ENCODE measurements around the gene MOCOS. TPM values are rescaled to one million over a fixed set of nuclear protein-coding genes. Genes with fewer than 3 reads are reported as not detected.
A peak's percentile ranks its signal among the peaks of the same experiment; 100 is the strongest.

MOCOS gene
- total and polyA plus RNA-seq, 2 of the 8 experiments (the other 6 are each of a cell fraction or from before 2014, with no cell fraction given), result 4.7 to 5.8 TPM

DNA sequence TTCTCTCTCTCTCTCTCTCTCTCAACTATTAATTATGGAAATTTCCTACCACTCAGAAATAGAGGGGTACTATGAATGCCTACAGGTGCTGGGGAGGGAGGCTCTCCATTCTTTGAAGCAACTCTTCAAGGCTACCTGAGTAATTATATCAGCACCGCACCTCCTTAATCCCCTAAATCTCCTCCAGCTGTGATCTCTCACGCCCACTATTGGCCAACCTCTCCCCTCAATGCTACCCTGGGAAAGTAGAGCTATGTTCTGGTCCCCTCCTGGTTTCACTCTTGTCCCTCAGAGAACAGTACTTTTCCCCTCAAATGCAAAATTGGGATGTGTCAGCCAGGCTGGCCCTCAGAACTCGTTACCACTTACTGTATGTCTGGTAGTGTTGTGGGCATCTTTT, 1.6 kb downstream of the MOCOS start:
- Histone ChIP-seq H3K27ac (ENCODE audit: low read depth, low read length) (no peak overlapping the region), H3K14ac (ENCODE audit: insufficient read length) (no peak overlapping the region), H3K56ac (replicated peaks; ENCODE audit: insufficient read length, low read depth, low read length) (no peak overlapping the region), H3K79me2 (ENCODE audit: control insufficient read depth in 1 of 2, insufficient read depth in 2 of 2, low read length in 2 of 2) (peaks cover 0 to 13% of the 10 kb centered on the region in 2 experiments; a peak in 1 of 4 replicates), H4K91ac (replicated peaks; ENCODE audit: insufficient read length, low read length) (no peak overlapping the region), H3K4me2 (ENCODE audit: insufficient read depth in 1 of 2, low read depth in 2 of 2, low read length in 2 of 2) (peak overlapping the region; percentile 24 to 75; a peak in 3 of 4 replicates), H4K8ac (ENCODE audit: extremely low read depth, insufficient read depth, low read length) (no peak overlapping the region), H2BK5ac (ENCODE audit: low read depth, low read length) (no peak overlapping the region), H3K23me2 (ENCODE audit: low read depth, low read length) (peaks cover 15% of the 10 kb centered on the region; the same call in 1 of the 2 replicates), H3K9me3 (ENCODE audit: insufficient read depth in 2 of 2, low read depth in 1 of 2, low read length in 1 of 2) (no peaks in the 10 kb centered on the region), H3K9ac (replicated peaks in 1 of 4; ENCODE audit: extremely low read depth in 1 of 4, low read depth in 3 of 4, low read length in 3 of 4) (no peak overlapping the region), H2BK12ac (ENCODE audit: low read depth, low read length) (no peak overlapping the region; the same call in 1 of the 2 replicates), H2BK20ac (ENCODE audit: low read length) (no peak overlapping the region), H3K27me3 (replicated peaks in 1 of 4; ENCODE audit: control insufficient read depth in 3 of 4, extremely low read depth in 1 of 4, insufficient read depth in 3 of 4, low read length in 3 of 4) (peaks cover 0 to 39% (median 27%) of the 10 kb centered on the region in 4 experiments; a peak in 6 of 7 replicates), H3K18ac (ENCODE audit: extremely low read depth, low read length) (no peak overlapping the region), H2AFZ (ENCODE audit: low read length) (no peak overlapping the region), H3K4me3 (ENCODE audit: extremely low read depth in 1 of 4, insufficient read depth in 2 of 4, low read depth in 3 of 4, low read length in 4 of 4) (peak overlapping the region in 1 of 4 experiments; percentile 75; a peak in 4 of 8 replicates), H4K5ac (ENCODE audit: insufficient read length, low read depth, low read length) (no peak overlapping the region), H3K36me3 (ENCODE audit: control insufficient read depth in 2 of 4, insufficient read depth in 4 of 4, low read length in 3 of 4) (no peaks in the 10 kb centered on the region), H2AK5ac (ENCODE audit: low read depth, low read length) (no peak overlapping the region), H3K23ac (ENCODE audit: insufficient read length) (no peak overlapping the region), H4K20me1 (replicated peaks in 1 of 2; ENCODE audit: control insufficient read depth in 1 of 2, insufficient read depth in 2 of 2, low read length in 2 of 2) (peaks cover 0 to 2% of the 10 kb centered on the region in 2 experiments), H3K4ac (replicated peaks; ENCODE audit: insufficient read length, low read depth, low read length) (no peak overlapping the region), H2BK120ac (replicated peaks; ENCODE audit: low read depth, low read length) (no peak overlapping the region), H2BK15ac (ENCODE audit: low read length) (no peak overlapping the region), H3K4me1 (replicated peaks in 1 of 4; ENCODE audit: control insufficient read depth in 3 of 4, insufficient read depth in 4 of 4, low read length in 3 of 4) (peaks cover 3 to 13% (median 8%) of the 10 kb centered on the region in 4 experiments), H3K79me1 (ENCODE audit: low read depth, low read length) (peaks cover 3% of the 10 kb centered on the region; the same call in 1 of the 2 replicates)
- TF ChIP-seq CEBPB (IDR thresholded peaks at IDR 0.05; ENCODE audit: low read depth, low read length), result peak; percentile 80
- no peak for TF ChIP-seq NANOG (IDR thresholded peaks at IDR 0.05; ENCODE audit: insufficient read depth, low read depth, low read length, poor library complexity, severe bottlenecking)
- peak in 1 of 2 experiments; percentile 24; a peak in 2 of 4 replicates for TF ChIP-seq RAD21 (IDR thresholded peaks at IDR 0.05 in 1 of 2, conservative IDR thresholded peaks at IDR 0.05 in 1 of 2; ENCODE audit: low read depth in 2 of 2, low read length in 2 of 2)
- TF ChIP-seq EGR1 (IDR thresholded peaks at IDR 0.05; ENCODE audit: borderline replicate concordance, low read depth, low read length), result no peak
- TF ChIP-seq TEAD4 (IDR thresholded peaks at IDR 0.05; ENCODE audit: low read depth, low read length), result no peak
- TF ChIP-seq EP300 (IDR thresholded peaks at IDR 0.05; ENCODE audit: borderline replicate concordance in 1 of 2, low read depth in 2 of 2, low read length in 2 of 2), result no peak
- TF ChIP-seq, protein P1, sequence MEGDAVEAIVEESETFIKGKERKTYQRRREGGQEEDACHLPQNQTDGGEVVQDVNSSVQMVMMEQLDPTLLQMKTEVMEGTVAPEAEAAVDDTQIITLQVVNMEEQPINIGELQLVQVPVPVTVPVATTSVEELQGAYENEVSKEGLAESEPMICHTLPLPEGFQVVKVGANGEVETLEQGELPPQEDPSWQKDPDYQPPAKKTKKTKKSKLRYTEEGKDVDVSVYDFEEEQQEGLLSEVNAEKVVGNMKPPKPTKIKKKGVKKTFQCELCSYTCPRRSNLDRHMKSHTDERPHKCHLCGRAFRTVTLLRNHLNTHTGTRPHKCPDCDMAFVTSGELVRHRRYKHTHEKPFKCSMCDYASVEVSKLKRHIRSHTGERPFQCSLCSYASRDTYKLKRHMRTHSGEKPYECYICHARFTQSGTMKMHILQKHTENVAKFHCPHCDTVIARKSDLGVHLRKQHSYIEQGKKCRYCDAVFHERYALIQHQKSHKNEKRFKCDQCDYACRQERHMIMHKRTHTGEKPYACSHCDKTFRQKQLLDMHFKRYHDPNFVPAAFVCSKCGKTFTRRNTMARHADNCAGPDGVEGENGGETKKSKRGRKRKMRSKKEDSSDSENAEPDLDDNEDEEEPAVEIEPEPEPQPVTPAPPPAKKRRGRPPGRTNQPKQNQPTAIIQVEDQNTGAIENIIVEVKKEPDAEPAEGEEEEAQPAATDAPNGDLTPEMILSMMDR (IDR thresholded peaks at IDR 0.05; ENCODE audit: control extremely low read depth in 1 of 3, insufficient read depth in 1 of 3, low read depth in 1 of 3, low read length in 3 of 3), result peak in 1 of 3 experiments; percentile 29; a peak in 1 of 4 replicates
- no peak for TF ChIP-seq BRCA1 (IDR thresholded peaks at IDR 0.05; ENCODE audit: low read depth, low read length)
- peak; percentile 3 for TF ChIP-seq RNF2 (IDR thresholded peaks at IDR 0.05; ENCODE audit: borderline replicate concordance, low read depth, low read length, missing control alignments, poor library complexity, severe bottlenecking)
- 83% methylated on average over 3 of the region's 3 CpGs; no CpG with 5 or more reads in 1 of the 2 experiments for WGBS, 2 experiments (ENCODE audit: extremely low coverage in 1 of 2, insufficient coverage in 1 of 2, insufficient read length in 1 of 2, insufficient replicate concordance in 2 of 2, low coverage in 1 of 2, low lambda C conversion rate in 2 of 2, missing lambda C conversion rate in 1 of 2)
- POLR2A ChIA-PET (ENCODE audit: partially characterized antibody), result interaction anchor here (0.6 to 6.6 kb wide), 19 partner anchors 10 to 307 kb away, joined by 3 to 56 read pairs (median 5); partner anchors contain the start of genes ELP2, RPRD1A and SLC39A6
- DNase-seq (ENCODE audit: low read depth in 1 of 2, low spot score in 2 of 2) (peak in 1 of 2 experiments; percentile 45), FAIRE-seq (no peak)
- CTCF ChIA-PET (ENCODE audit: partially characterized antibody), result interaction anchor here (0.8 to 6.7 kb wide), 19 partner anchors 10 to 387 kb away, joined by 3 to 35 read pairs (median 3); no protein-coding TSS in a partner anchor

All from H1 (cell line).